Anterior cingulate cortex (tissue), 58 donors: ENCODE data around the gene RAG2.

Experiments
- DNase-seq, 58 donors: peaks; one replicate each; lab custom pipeline; 2025; lab: John Stamatoyannopoulos, UW

RAG2 gene

DNA sequence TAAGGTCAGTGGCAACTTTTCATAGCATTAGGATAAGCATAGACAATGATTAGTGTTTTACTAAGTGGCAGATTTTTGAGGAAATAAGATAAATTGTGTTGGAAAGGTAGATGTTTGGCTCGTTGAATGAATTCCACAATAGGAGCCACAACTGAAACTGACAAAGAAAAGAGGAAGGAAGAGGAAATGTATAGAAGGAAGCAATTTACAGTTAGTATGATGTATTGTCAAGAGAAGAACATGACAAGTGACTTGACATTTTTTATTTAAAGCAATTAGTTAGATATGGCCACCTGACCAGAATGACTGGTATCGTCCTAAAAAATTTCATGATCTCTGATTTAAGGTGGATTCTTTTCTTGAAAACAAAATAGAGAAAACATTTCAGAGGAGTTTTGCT lies 3.1 kb upstream of the RAG2 start:
- DNase-seq = no peak

DNA sequence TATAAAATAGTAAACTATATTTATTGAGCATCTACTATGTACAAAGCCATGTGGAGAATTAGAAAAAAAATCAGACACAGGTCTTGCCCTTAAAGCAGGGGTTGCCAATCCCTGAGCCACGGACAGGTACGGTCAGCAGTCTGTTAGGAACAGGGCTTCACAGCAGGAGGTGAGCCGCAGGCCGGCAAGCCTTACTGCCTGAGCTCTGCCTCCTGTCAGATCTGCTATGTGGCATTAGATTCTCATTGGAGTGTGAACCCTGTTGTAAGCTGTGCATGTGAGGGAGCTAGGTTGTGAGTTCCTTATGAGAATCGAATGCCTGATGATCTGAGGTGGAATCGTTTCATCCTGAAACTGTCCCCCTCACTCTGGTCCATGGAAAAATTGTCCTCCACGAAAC lies 2.1 kb upstream of the RAG2 start:
- no peak for DNase-seq

DNA sequence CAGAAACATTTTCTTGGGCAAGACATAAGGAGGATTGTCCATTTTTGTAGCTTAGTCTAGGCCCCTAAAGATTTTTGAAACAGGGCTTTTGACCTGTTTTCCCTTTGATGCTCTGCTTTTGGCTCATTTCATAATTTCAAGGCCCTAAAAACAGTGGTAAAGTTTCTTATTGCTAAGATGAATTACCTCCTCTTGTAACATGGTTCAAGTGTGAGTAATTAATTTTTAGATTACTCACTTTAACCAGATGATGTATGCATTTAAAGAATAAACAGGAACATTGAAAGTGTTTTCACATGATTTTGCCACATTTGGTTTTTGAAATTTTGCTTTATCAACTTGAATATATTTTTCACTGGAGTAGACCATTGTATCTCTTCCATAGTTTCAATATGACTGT lies 1.2 kb downstream of the RAG2 start:
- DNase-seq = no peak

GRCh38 chr11:36594316-36594989 lies 3.6 kb downstream of the RAG2 start, which contains the start of gene IFTAP:
Gene IFTAP (plus strand): TSS chr11:36594502. CDS start chr11:36610104, 15,602 bp downstream.
- DNase-seq = peak; percentile 7 to 93 (median 62)

GRCh38 chr11:36591433-36591832 lies 6.6 kb downstream of the RAG2 start:
- DNase-seq = no peak

DNA sequence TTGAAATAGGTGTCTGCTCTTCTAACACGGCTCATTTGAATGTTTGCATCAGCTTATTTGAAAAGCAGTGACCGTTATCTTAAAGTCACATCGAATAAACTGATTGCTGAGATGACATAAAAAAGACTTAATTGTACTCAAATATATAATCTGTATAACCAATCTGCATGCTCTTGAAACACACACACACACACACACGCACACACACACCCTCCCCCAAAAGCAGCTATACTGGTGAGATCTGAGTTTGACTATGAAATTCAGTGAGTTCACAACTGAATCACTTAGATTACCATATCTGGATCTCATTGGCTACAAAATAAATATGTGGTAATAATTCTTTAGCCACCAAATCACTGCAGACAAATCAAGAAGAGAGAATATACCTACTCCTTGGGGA lies 7.5 kb downstream of the RAG2 start:
- no peak for DNase-seq

DNA sequence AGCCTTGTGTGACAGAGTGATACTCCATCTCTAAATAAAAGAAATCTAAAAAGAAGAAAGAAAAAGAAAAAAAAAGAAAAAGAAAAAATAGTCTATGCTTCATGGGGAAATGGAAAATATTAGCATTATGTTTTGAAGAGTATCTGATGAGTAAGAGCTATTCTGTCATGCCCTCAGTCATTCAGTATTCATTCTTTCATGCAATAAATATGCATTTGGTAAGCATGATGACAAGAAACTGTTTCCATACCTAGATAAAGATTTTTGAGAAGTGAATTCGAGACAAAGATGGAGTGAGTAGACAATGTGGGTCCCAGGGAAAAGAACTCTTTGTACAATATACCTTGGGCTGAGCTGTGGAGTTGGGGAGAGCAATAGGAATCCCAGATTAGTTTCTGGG lies 9.9 kb downstream of the RAG2 start:
- no peak for DNase-seq

GRCh38 chr11:36586543-36586942 lies 11.5 kb downstream of the RAG2 start:
- DNase-seq = no peak

- no peak for DNase-seq
Observed at GRCh38 chr11:36583667-36584066, 14.4 kb downstream of the RAG2 start.

DNA sequence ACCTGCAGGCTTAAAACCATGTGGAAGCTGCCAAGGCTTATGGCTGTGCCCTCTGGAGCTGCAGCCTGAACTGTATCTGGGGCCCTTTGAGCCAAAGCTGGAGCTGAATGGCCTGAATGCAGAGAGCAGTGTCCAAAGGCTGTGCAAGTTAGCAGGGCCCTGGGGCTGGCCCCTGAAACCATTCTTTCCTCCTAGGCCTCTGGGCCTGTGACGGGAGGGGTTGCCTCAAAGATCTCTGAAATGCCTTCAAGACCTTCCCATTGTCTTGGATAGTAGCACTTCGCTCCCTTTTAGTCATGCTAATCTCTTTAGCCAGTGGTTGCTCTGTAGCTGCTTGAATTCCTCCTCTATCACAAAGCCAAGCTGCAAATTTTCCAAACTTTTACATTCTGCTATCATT lies 16.5 kb downstream of the RAG2 start:
- no peak for DNase-seq

DNA sequence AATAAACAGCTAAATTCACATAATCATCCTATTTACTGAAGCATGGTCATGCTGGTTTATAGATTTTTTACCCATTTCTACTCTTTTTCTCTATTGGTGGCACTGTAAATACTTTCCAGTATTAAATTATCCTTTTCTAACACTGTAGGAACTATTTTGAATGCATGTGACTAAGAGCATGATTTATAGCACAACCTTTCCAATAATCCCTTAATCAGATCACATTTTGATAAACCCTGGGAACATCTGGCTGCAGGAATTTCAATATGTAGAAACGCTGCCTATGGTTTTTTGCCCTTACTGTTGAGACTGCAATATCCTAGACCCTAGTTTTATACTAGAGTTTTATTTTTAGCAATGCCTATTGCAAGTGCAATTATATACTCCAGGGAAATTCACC lies 19.6 kb downstream of the RAG2 start:
- DNase-seq = no peak

DNA sequence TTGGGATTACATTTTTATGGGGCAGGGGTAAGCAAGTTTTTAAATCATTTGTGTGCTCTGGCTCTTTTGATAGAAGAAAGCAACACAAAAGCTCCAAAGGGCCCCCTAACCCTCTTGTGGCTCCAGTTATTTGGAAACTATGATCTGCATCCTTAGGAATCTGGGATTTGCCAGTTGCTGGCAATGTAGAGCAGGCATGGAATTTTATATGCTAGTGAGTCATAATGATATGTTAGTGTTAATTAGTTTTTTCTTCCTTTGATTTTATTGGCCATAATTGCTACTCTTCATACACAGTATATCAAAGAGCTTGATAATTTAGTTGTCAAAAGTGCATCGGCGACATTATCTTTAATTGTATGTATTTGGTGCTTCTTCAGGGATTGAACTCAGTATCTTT lies 20.2 kb downstream of the RAG2 start:
- no peak for DNase-seq

GRCh38 chr11:36577373-36577772 lies 20.7 kb downstream of the RAG2 start:
- DNase-seq = no peak

DNA sequence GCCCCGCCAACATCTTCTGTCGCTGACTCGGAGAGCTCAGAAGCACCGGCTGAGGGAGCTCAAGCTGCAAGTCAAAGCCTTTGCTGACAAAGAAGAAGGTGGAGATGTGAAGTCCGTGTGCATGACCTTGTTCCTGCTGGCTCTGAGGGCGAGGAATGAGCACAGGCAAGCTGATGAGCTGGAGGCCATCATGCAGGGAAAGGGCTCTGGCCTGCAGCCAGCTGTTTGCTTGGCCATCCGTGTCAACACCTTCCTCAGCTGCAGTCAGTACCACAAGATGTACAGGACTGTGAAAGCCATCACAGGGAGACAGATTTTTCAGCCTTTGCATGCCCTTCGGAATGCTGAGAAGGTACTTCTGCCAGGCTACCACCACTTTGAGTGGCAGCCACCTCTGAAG lies 23.6 kb downstream of the RAG2 start:
- no peak for DNase-seq

DNA sequence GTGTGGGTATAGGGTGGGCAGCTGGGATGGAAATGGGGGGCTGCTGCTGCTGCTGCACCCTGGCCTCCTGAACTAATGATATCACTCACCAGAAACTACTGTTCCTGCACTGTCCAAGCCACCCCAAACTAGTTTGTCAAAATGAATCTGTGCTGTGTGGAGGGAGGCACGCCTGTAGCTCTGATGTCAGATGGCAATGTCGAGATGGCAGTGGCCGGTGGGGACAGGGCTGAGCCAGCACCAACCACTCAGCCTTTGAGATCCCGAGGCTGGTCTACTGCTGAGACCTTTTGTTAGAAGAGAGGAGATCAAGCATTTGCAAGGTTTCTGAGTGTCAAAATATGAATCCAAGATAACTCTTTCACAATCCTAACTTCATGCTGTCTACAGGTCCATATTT lies 28.9 kb downstream of the RAG2 start:
- DNase-seq = no peak

DNA sequence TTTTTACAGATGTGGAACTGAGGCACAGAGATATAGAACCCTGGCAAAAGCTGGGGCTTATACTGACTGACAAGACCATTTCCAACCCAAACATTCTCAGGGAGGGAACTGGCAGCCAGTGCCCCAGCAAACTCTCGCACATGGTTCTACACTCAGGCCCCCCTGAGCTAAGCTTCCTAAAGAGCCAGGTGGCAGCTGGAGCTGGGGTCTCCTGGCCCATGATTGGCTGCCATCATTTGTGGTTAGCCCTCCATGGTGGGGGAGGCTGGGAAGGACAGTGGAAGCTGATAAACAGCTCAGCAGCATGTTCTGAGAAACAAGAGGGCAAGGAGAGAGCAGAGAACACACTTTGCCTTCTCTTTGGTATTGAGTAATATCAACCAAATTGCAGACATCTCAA lies 30.3 kb downstream of the RAG2 start, which contains the start of gene RAG1:
Gene RAG1 (plus strand): TSS at position 314 of the 400 bp plus-strand sequence. CDS start 5,298 bp downstream, outside the sequence.
- DNase-seq = no peak

DNA sequence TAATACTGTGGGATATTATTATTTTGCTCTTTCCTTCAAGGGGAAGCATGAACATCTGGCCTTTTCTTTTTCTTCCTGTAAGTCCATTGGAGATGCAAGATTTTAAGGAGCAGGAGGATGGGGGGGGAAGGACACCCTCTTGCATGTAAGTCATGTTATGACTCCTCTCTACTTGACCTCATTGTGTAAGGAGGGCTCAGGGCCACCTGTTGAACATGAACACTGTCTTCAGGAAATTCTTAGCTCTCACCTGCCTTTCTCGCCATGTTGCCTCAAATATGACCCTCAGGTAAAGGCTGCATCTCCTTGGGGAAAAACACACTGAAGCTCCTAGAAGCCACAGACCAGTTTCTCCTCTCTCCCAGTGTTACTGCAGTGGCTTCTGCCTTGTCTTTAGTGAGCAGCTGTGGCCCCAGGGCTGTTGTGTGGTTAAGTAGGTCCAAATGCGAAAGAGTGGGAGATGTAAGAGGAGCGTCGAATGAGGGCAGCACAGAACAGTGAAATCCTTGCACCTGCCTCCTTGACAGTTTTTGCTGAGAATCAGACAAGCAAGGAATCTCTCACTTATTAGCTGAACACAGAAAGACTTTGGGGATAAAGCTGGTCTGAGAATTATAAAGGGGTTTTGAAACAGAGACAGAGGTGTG lies 31.5 kb downstream of the RAG2 start:
- DNase-seq = no peak

DNA sequence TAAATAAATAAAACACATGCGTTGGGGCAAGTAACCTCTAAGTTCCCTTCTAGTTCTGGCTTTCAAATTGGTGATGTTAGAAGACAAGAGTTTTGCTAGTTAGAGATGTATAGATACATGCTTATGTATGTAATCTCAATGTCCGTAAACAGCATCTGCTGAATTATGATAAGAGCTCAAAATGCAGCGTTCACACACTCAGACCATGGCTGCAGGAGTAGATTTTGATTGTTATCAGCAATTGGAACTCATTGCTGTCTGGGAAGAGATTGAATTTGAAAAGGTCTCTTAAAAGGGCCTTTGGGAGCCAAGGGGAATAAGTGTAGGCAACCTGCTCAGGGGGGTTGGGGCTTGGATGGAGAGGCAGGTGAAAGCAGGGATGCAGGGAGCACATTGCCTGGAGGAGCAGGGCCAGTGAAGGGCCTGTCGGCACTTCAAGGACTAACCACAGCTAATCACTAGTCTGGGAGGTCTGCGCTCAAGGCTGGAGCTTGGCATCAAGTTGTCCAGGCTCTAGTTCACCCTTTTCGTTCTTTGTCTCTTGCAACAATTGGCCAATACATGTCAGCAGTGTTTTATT lies 32.9 kb downstream of the RAG2 start:
- DNase-seq = no peak

DNA sequence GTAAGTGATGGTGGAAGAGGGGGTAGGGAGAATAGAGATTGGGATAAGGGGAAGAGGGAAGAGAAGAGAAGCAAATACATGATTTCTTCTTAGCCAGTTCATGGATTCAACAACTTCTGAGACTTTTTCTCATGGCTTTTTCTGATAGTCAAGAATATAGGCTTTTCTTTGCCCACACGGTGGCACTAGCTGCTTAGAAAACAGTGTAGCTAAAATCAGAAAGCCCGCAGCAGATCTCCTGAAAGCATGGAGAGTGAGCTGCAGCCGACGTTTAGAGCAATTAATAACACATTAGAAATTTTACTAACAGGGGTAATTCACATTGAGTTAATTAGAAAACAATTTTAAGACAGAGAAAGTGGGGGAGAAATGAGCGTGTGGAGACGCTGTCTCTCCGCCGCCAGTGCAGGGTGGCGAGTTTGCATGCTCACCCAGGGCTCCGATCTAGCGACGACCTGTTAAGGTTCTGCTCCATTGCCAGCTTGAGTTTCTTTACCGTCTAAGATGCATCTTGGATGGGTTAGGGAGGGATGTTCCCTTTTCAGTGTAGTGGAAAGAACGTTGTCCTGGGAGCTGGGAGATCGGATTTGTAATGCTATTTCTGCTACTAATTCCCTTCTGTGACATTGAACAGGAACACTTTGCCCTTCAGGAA lies 33.5 kb downstream of the RAG2 start:
- DNase-seq = peak in 45 of 58 donors; percentile 3 to 73 (median 27)

GRCh38 chr11:36558571-36559413 lies 39.2 kb downstream of the RAG2 start:
- no peak for DNase-seq
